H1 (cell line): ENCODE measurements around the gene MARS1. TPM values are rescaled to one million over a fixed set of nuclear protein-coding genes. Genes with fewer than 3 reads are reported as not detected.

ENCODE experiments used
- CTCF ChIA-PET: fragments of 300-600 bp; sonication (Branson Sonifier 250); formaldehyde crosslinking; loops from one replicate; lab custom pipeline; 2021; ENCODE audit not compliant: partially characterized antibody; lab: Charles Lee
- POLR2A ChIA-PET: fragments of 300-600 bp; sonication (Branson Sonifier 250); formaldehyde crosslinking; loops from one replicate; lab custom pipeline; 2021; ENCODE audit warnings: inconsistent platforms; ENCODE audit not compliant: partially characterized antibody; lab: Charles Lee
- DNase-seq, 2 experiments: peaks; one replicate each; pipeline versions ENCODE4 v3.0.0 to v3.0.0-alpha.2; 2010 to 2022; ENCODE audit warnings: low spot score in 2 of 2, low read depth in 1 of 2, mixed read lengths in 1 of 2
- FAIRE-seq: peaks from 2 replicates; lab custom pipeline; 2011; peaks lifted over from hg19 to GRCh38; lab: Jason Lieb, UNC
- H2AFZ ChIP-seq: 2 replicates; pipeline ENCODE4 v1.8.1; 2012; ENCODE audit warnings: low read length, inconsistent platforms
- H2AK5ac ChIP-seq: 2 replicates; pipeline ENCODE4 v1.6.1; 2013; ENCODE audit warnings: low read depth, low read length
- H2BK120ac ChIP-seq: replicated peaks from 2 replicates; pipeline ENCODE3; 2013; ENCODE audit warnings: low read depth, low read length, inconsistent platforms
- H2BK12ac ChIP-seq: 2 replicates; pipeline ENCODE4 v1.6.1; 2013; ENCODE audit warnings: low read depth, low read length
- H2BK15ac ChIP-seq: 2 replicates; pipeline ENCODE4 v1.6.1; 2013; ENCODE audit warnings: low read length
- H2BK20ac ChIP-seq: 2 replicates; pipeline ENCODE4 v1.6.1; 2013; ENCODE audit warnings: low read length
- H2BK5ac ChIP-seq: 2 replicates; pipeline ENCODE4 v1.6.1; 2013; ENCODE audit warnings: low read depth, low read length
- H3K14ac ChIP-seq: 2 replicates; pipeline ENCODE4 v1.6.1; 2013; ENCODE audit warnings: inconsistent platforms; ENCODE audit not compliant: insufficient read length
- H3K18ac ChIP-seq: 2 replicates; pipeline ENCODE4 v1.6.1; 2013; ENCODE audit warnings: low read length; ENCODE audit errors: extremely low read depth
- H3K23ac ChIP-seq: 2 replicates; pipeline ENCODE4 v1.6.1; 2013; ENCODE audit warnings: inconsistent platforms; ENCODE audit not compliant: insufficient read length
- H3K23me2 ChIP-seq: 2 replicates; pipeline ENCODE4 v1.6.1; 2013; ENCODE audit warnings: low read depth, low read length
- H3K27ac ChIP-seq: 2 replicates; pipeline ENCODE4 v1.6.1; 2011; ENCODE audit warnings: low read depth, low read length, inconsistent platforms
- H3K27me3 ChIP-seq, 4 experiments: replicated peaks in 1 of 4; 1 replicate in 1 of 4; 2 replicates in 3 of 4; pipeline versions ENCODE4 v1.6.1 to v1.8.1; 2011 to 2013; ENCODE audit warnings: low read length in 3 of 4, mild to moderate bottlenecking in 3 of 4, inconsistent platforms in 2 of 4, mixed read lengths in 2 of 4, moderate library complexity in 1 of 4; ENCODE audit not compliant: control insufficient read depth in 3 of 4, insufficient read depth in 3 of 4; ENCODE audit errors: extremely low read depth in 1 of 4
- H3K36me3 ChIP-seq, 4 experiments: 2 replicates each; pipeline versions ENCODE4 v1.6.1 to v1.8.1; 2011 to 2013; ENCODE audit warnings: mild to moderate bottlenecking in 4 of 4, low read length in 3 of 4, moderate library complexity in 2 of 4, control low read depth in 1 of 4, inconsistent platforms in 1 of 4; ENCODE audit not compliant: insufficient read depth in 4 of 4, control insufficient read depth in 2 of 4
- H3K4ac ChIP-seq: replicated peaks from 2 replicates; pipeline ENCODE3; 2013; ENCODE audit warnings: low read length, low read depth, mixed read lengths, inconsistent platforms; ENCODE audit not compliant: insufficient read length
- H3K4me1 ChIP-seq, 4 experiments: replicated peaks in 1 of 4; 1 replicate in 1 of 4; 2 replicates in 3 of 4; pipeline versions ENCODE4 v1.6.1 to v1.8.1; 2011 to 2013; ENCODE audit warnings: low read length in 3 of 4, inconsistent platforms in 2 of 4, mixed read lengths in 1 of 4; ENCODE audit not compliant: insufficient read depth in 4 of 4, control insufficient read depth in 3 of 4
- H3K4me2 ChIP-seq, 2 experiments: 2 replicates each; pipeline versions ENCODE4 v1.6.1 to v1.8.1; 2011 to 2013; ENCODE audit warnings: low read depth in 2 of 2, low read length in 2 of 2, control low read depth in 1 of 2, inconsistent platforms in 1 of 2, mild to moderate bottlenecking in 1 of 2; ENCODE audit not compliant: insufficient read depth in 1 of 2
- H3K4me3 ChIP-seq, 4 experiments: fragments of 200-600, 300-600 bp in 1 of 4; sonication (generic), shearing (Covaris generic), sonication (Bioruptor Twin) in 1 of 4; 2 replicates each; pipeline versions ENCODE4 v1.5.1 to v1.8.1; 2011 to 2016; ENCODE audit warnings: low read length in 4 of 4, low read depth in 3 of 4, control low read depth in 2 of 4, inconsistent platforms in 2 of 4, mild to moderate bottlenecking in 2 of 4, mixed read lengths in 1 of 4, moderate library complexity in 1 of 4; ENCODE audit not compliant: insufficient read depth in 2 of 4; ENCODE audit errors: extremely low read depth in 1 of 4
- H3K56ac ChIP-seq: replicated peaks from 2 replicates; pipeline ENCODE3; 2013; ENCODE audit warnings: low read depth, mild to moderate bottlenecking, mixed read lengths, low read length, inconsistent platforms; ENCODE audit not compliant: insufficient read length
- H3K79me1 ChIP-seq: 2 replicates; pipeline ENCODE4 v1.6.1; 2013; ENCODE audit warnings: low read depth, low read length, control low read depth
- H3K79me2 ChIP-seq, 2 experiments: 2 replicates each; pipeline versions ENCODE4 v1.6.1 to v1.8.1; 2012 to 2013; ENCODE audit warnings: low read length in 2 of 2, mild to moderate bottlenecking in 2 of 2, inconsistent platforms in 1 of 2; ENCODE audit not compliant: insufficient read depth in 2 of 2, control insufficient read depth in 1 of 2
- H3K9ac ChIP-seq, 4 experiments: replicated peaks in 1 of 4; 1 replicate in 1 of 4; 2 replicates in 3 of 4; pipeline versions ENCODE4 v1.6.1 to v1.8.1; 2011 to 2013; ENCODE audit warnings: low read depth in 3 of 4, low read length in 3 of 4, control low read depth in 2 of 4, mild to moderate bottlenecking in 2 of 4, moderate library complexity in 2 of 4, inconsistent platforms in 1 of 4; ENCODE audit errors: extremely low read depth in 1 of 4
- H3K9me3 ChIP-seq, 2 experiments: 2 replicates each; pipeline versions ENCODE4 v1.6.1 to v1.8.1; 2012 to 2013; ENCODE audit warnings: mild to moderate bottlenecking in 2 of 2, moderate library complexity in 2 of 2, control low read depth in 1 of 2, inconsistent platforms in 1 of 2, low read depth in 1 of 2, low read length in 1 of 2, mixed read lengths in 1 of 2; ENCODE audit not compliant: insufficient read depth in 2 of 2
- H4K20me1 ChIP-seq, 2 experiments: replicated peaks in 1 of 2; 2 replicates each; pipeline versions ENCODE3 to v1.8.1; 2011 to 2013; ENCODE audit warnings: inconsistent platforms in 2 of 2, low read length in 2 of 2, mild to moderate bottlenecking in 1 of 2; ENCODE audit not compliant: insufficient read depth in 2 of 2, control insufficient read depth in 1 of 2
- H4K5ac ChIP-seq: 2 replicates; pipeline ENCODE4 v1.6.1; 2013; ENCODE audit warnings: low read length, low read depth, mixed read lengths, inconsistent platforms; ENCODE audit not compliant: insufficient read length
- H4K8ac ChIP-seq: 2 replicates; pipeline ENCODE4 v1.8.0; 2013; ENCODE audit warnings: mild to moderate bottlenecking, moderate library complexity, low read length, inconsistent platforms; ENCODE audit not compliant: insufficient read depth; ENCODE audit errors: extremely low read depth
- H4K91ac ChIP-seq: replicated peaks from 2 replicates; pipeline ENCODE3; 2013; ENCODE audit warnings: low read length, mixed read lengths, inconsistent platforms; ENCODE audit not compliant: insufficient read length
- BRCA1 ChIP-seq: IDR thresholded peaks from 2 replicates; pipeline ENCODE4 v1.6.1; 2012; ENCODE audit warnings: low read depth, low read length, improper control_type of control experiment
- HDAC2 ChIP-seq, 2 experiments: fragments of 300-600 bp in 1 of 2; sonication (generic) in 1 of 2; IDR thresholded peaks; 2 replicates each; pipeline ENCODE4 v1.6.1; 2011 to 2012; ENCODE audit warnings: low read depth in 2 of 2, low read length in 2 of 2, mild to moderate bottlenecking in 2 of 2, moderate library complexity in 2 of 2, borderline replicate concordance in 1 of 2, inconsistent platforms in 1 of 2
- JUN ChIP-seq: IDR thresholded peaks from 2 replicates; pipeline ENCODE4 v1.6.1; 2011; ENCODE audit warnings: low read depth, mild to moderate bottlenecking, improper control_type of control experiment, low read length
- JUND ChIP-seq: IDR thresholded peaks from 2 replicates; pipeline ENCODE4 v1.6.1; 2011; ENCODE audit warnings: mild to moderate bottlenecking, improper control_type of control experiment, low read length
- KDM5A ChIP-seq: fragments of 200-600 bp; IDR thresholded peaks from 2 replicates; pipeline ENCODE4 v1.7.1; 2012; ENCODE audit warnings: mild to moderate bottlenecking, low read length, inconsistent platforms, mixed read lengths
- NANOG ChIP-seq: IDR thresholded peaks from 2 replicates; pipeline ENCODE4 v1.6.1; 2011; ENCODE audit warnings: low read length, low read depth, mild to moderate bottlenecking, inconsistent platforms; ENCODE audit not compliant: insufficient read depth, poor library complexity, severe bottlenecking
- POLR2A ChIP-seq, 2 experiments: IDR thresholded peaks; 1 replicate in 1 of 2; 2 replicates in 1 of 2; pipeline ENCODE4 v1.6.1; 2011; ENCODE audit warnings: low read depth in 2 of 2, low read length in 2 of 2, mild to moderate bottlenecking in 2 of 2; ENCODE audit errors: control extremely low read depth in 1 of 2
- POU5F1 ChIP-seq: IDR thresholded peaks from 2 replicates; pipeline ENCODE4 v1.6.1; 2011; ENCODE audit warnings: low read depth, mild to moderate bottlenecking, low read length, moderate library complexity
- RAD21 ChIP-seq, 2 experiments: IDR thresholded peaks in 1 of 2; conservative IDR thresholded peaks in 1 of 2; 2 replicates each; pipeline ENCODE4 v1.6.1; 2011; ENCODE audit warnings: low read depth in 2 of 2, low read length in 2 of 2, improper control_type of control experiment in 1 of 2, inconsistent platforms in 1 of 2, mild to moderate bottlenecking in 1 of 2, moderate library complexity in 1 of 2
- SP2 ChIP-seq: IDR thresholded peaks from 2 replicates; pipeline ENCODE4 v1.6.1; 2012; ENCODE audit warnings: mild to moderate bottlenecking, low read length, inconsistent platforms
- TEAD4 ChIP-seq: IDR thresholded peaks from 2 replicates; pipeline ENCODE4 v1.6.1; 2012; ENCODE audit warnings: low read depth, low read length, inconsistent platforms, mixed read lengths
- WGBS, 2 experiments: shearing (Covaris generic) in 1 of 2; methylation state at CpG; one replicate each; pipeline versions ENCODE4 v1.1.6 to v1.1.7; 2013 to 2015; ENCODE audit warnings: low lambda C conversion rate in 2 of 2, mixed read lengths in 2 of 2, inconsistent platforms in 1 of 2, low coverage in 1 of 2, missing lambda C conversion rate in 1 of 2; ENCODE audit not compliant: insufficient replicate concordance in 2 of 2, insufficient coverage in 1 of 2, insufficient read length in 1 of 2; ENCODE audit errors: extremely low coverage in 1 of 2, missing lambda C conversion rate in 1 of 2; 5-methylcytosine and 5-hydroxymethylcytosine counted together
- polyA plus RNA-seq, 7 experiments: library from polyadenylated mRNA; depleted of rRNA in 3 of 7; stranded (reverse) in 5 of 7; unstranded in 2 of 7; fragments of >200 nt in 5 of 7; fragments of 200-250 nt in 2 of 7; gene quantifications; 1 replicate in 5 of 7; 2 replicates in 1 of 7; 4 replicates in 1 of 7; pipeline versions ENCODE4 v1.2.1 to v1.2.3, GENCODE V29; 2011 to 2013; ENCODE audit warnings: missing spikeins in 2 of 7, mixed read lengths in 2 of 7
- total RNA-seq: library from RNA; stranded (reverse); fragmentation: NEBNext Ultra II Directional; extraction: Animal tissue kit (Norgen Biotek cat#: 25700); gene quantifications from 2 replicates; pipeline ENCODE4 v1.2.1, GENCODE V29; 2021

The MARS1 gene
- total and polyA plus RNA-seq, 2 of the 8 experiments (the other 6 are each of a cell fraction or from before 2014, with no cell fraction given), result 194 to 407 TPM

DNA sequence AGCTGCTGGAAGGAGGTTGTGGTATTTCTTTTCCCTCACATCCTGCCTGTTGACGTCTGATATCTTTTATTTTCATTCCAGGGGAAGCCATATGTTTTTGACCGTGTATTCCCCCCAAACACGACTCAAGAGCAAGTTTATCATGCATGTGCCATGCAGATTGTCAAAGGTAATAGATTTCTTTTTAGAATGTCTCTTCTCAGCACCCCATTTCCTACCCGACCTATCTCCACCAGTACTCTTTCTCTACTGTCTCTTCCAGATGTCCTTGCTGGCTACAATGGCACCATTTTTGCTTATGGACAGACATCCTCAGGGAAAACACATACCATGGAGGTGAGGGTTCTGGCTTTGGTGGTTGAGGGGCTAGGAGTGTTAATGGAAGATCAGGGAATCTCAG, 75.5 kb downstream of the MARS1 start:
- Histone ChIP-seq H2AK5ac (no peak overlapping the region), H3K14ac (no peak overlapping the region), H3K4ac (no peak overlapping the region), H2AFZ (no peak overlapping the region), H3K56ac (no peak overlapping the region), H4K8ac (no peak overlapping the region), H3K4me1 (no peaks in the 10 kb centered on the region), H3K9ac (no peak overlapping the region), H3K4me2 (no peak overlapping the region), H3K23ac (no peak overlapping the region), H3K27ac (no peak overlapping the region)
- ChIA-PET CTCF (no interaction called here), POLR2A (interaction anchor here (0.7 kb wide), 1 partner anchor 13 kb away, joined by 3 read pairs; no protein-coding TSS in a partner anchor)
- TF ChIP-seq POLR2A (IDR thresholded peaks at IDR 0.05; ENCODE audit: control extremely low read depth in 1 of 2, low read depth in 2 of 2, low read length in 2 of 2) (no peak), NANOG (no peak), KDM5A (no peak), POU5F1 (no peak), BRCA1 (no peak), RAD21 (IDR thresholded peaks at IDR 0.05 in 1 of 2, conservative IDR thresholded peaks at IDR 0.05 in 1 of 2; ENCODE audit: low read depth in 2 of 2, low read length in 2 of 2) (no peak), SP2 (no peak), JUND (no peak), JUN (no peak), HDAC2 (IDR thresholded peaks at IDR 0.05; ENCODE audit: borderline replicate concordance in 1 of 2, low read depth in 2 of 2, low read length in 2 of 2) (no peak), TEAD4 (no peak)
- TF ChIP-seq, all 59 proteins: peak for 0
- no peak for DNase-seq
- Histone ChIP-seq H2BK15ac (no peak overlapping the region), H4K91ac (no peak overlapping the region), H2BK120ac (no peak overlapping the region), H3K36me3 (peaks cover 2 to 30% (median 19%) of the 10 kb centered on the region in 4 experiments; a peak in 6 of 8 replicates), H3K79me2 (peaks cover 0 to 4% of the 10 kb centered on the region in 2 experiments; a peak in 1 of 4 replicates), H3K9me3 (no peaks in the 10 kb centered on the region), H4K5ac (no peak overlapping the region), H2BK20ac (no peak overlapping the region), H3K23me2 (no peaks in the 10 kb centered on the region), H2BK12ac (no peak overlapping the region), H4K20me1 (peaks cover 0 to 2% of the 10 kb centered on the region in 2 experiments), H3K4me3 (no peak overlapping the region), H3K18ac (no peak overlapping the region), H3K27me3 (no peaks in the 10 kb centered on the region), H3K79me1 (no peaks in the 10 kb centered on the region), H2BK5ac (no peak overlapping the region)
- 79% methylated on average over 4 of the region's 4 CpGs; no CpG with 5 or more reads in 1 of the 2 experiments for WGBS, 2 experiments
- no peak for FAIRE-seq
